Measurements from ENCODE around the gene SCN9A. TPM values are rescaled to one million over a fixed set of nuclear protein-coding genes. Genes with fewer than 3 reads are reported as not detected.

The SCN9A gene
- total and polyA plus RNA-seq, 2 donors (not counting 1 experiment from before 2014, with no cell fraction given) = not detected

- Histone ChIP-seq H3K4me2 (replicated peaks; ENCODE audit: low read depth, low read length, poor library complexity, severe bottlenecking) (no peak overlapping the region), H3K36me3 (replicated peaks in 1 of 2; ENCODE audit: control extremely low read depth in 1 of 2, control insufficient read depth in 1 of 2, extremely low read depth in 1 of 2, insufficient read depth in 2 of 2, low read length in 1 of 2) (no peaks in the 10 kb centered on the region), H3K27ac (ENCODE audit: low read length in 2 of 2) (no peak overlapping the region), H2AFZ (ENCODE audit: insufficient read depth, low read depth, low read length, poor library complexity, severe bottlenecking) (no peak overlapping the region), H3K4me3 (ENCODE audit: control extremely low read depth in 1 of 5, extremely low read depth in 1 of 5, insufficient read depth in 1 of 5, low read depth in 2 of 5, low read length in 4 of 5) (no peak overlapping the region), H3K27me3 (replicated peaks in 1 of 4; ENCODE audit: control extremely low read depth in 1 of 4, control insufficient read depth in 3 of 4, insufficient read depth in 4 of 4, low read length in 3 of 4) (no peaks in the 10 kb centered on the region), H4K20me1 (ENCODE audit: control insufficient read depth, insufficient read depth, low read length, poor library complexity, severe bottlenecking) (no peaks in the 10 kb centered on the region), H3K9ac (ENCODE audit: low read length) (no peak overlapping the region), H3K79me2 (ENCODE audit: control insufficient read depth, insufficient read depth, low read length) (no peaks in the 10 kb centered on the region), H3K9me3 (ENCODE audit: control extremely low read depth in 1 of 3, control insufficient read depth in 2 of 3, insufficient read depth in 1 of 3, low read length in 2 of 3) (no peaks in the 10 kb centered on the region), H3K4me1 (ENCODE audit: control insufficient read depth in 2 of 2, insufficient read depth in 2 of 2, low read length in 2 of 2) (no peaks in the 10 kb centered on the region)
- no peaks in the 10 kb centered on the region for H3K27me3 Mint-ChIP-seq
- H3K4me3 Mint-ChIP-seq = no peak overlapping the region
- TF ChIP-seq EZH2 (IDR thresholded peaks at IDR 0.05; ENCODE audit: borderline replicate concordance, insufficient read depth, low read depth, low read length, poor library complexity, severe bottlenecking) (no peak), CTCF (IDR thresholded peaks at IDR 0.05) (no peak)
- no peak overlapping the region for H3K27ac Mint-ChIP-seq
- DNase-seq = no peak
- no peak for ATAC-seq (ENCODE audit: low read depth)
- ChIA-PET CTCF (no interaction called here), POLR2A (no interaction called here)
- no CpG with 5 or more reads among the region's 3 CpGs for WGBS (ENCODE audit: insufficient coverage)
- no peaks in the 10 kb centered on the region for H3K4me1 Mint-ChIP-seq
- no peaks in the 10 kb centered on the region for H3K9me3 Mint-ChIP-seq (ENCODE audit: insufficient read depth)
- intact Hi-C loops (cut with micrococcal nuclease) = no loop called here
These were observed 73.7 kb downstream of the SCN9A start for GRCh38 chr2:166302036-166302435.

GRCh38 chr2:166297951-166298350 lies 77.8 kb downstream of the SCN9A start:
- Mint-ChIP-seq H3K27ac (no peak overlapping the region), H3K27me3 (no peaks in the 10 kb centered on the region), H3K9me3 (ENCODE audit: insufficient read depth) (no peaks in the 10 kb centered on the region), H3K4me3 (no peak overlapping the region), H3K4me1 (no peaks in the 10 kb centered on the region)
- Histone ChIP-seq H4K20me1 (ENCODE audit: control insufficient read depth, insufficient read depth, low read length, poor library complexity, severe bottlenecking) (no peaks in the 10 kb centered on the region), H3K4me2 (replicated peaks; ENCODE audit: low read depth, low read length, poor library complexity, severe bottlenecking) (no peak overlapping the region), H3K79me2 (ENCODE audit: control insufficient read depth, insufficient read depth, low read length) (no peaks in the 10 kb centered on the region), H3K27me3 (replicated peaks in 1 of 4; ENCODE audit: control extremely low read depth in 1 of 4, control insufficient read depth in 3 of 4, insufficient read depth in 4 of 4, low read length in 3 of 4) (no peaks in the 10 kb centered on the region), H3K4me1 (ENCODE audit: control insufficient read depth in 2 of 2, insufficient read depth in 2 of 2, low read length in 2 of 2) (no peaks in the 10 kb centered on the region), H3K9me3 (ENCODE audit: control extremely low read depth in 1 of 3, control insufficient read depth in 2 of 3, insufficient read depth in 1 of 3, low read length in 2 of 3) (no peaks in the 10 kb centered on the region), H3K9ac (ENCODE audit: low read length) (no peak overlapping the region), H3K27ac (ENCODE audit: low read length in 2 of 2) (no peak overlapping the region), H3K4me3 (ENCODE audit: control extremely low read depth in 1 of 5, extremely low read depth in 1 of 5, insufficient read depth in 1 of 5, low read depth in 2 of 5, low read length in 4 of 5) (no peak overlapping the region), H2AFZ (ENCODE audit: insufficient read depth, low read depth, low read length, poor library complexity, severe bottlenecking) (no peak overlapping the region), H3K36me3 (replicated peaks in 1 of 2; ENCODE audit: control extremely low read depth in 1 of 2, control insufficient read depth in 1 of 2, extremely low read depth in 1 of 2, insufficient read depth in 2 of 2, low read length in 1 of 2) (no peaks in the 10 kb centered on the region)
- ChIA-PET POLR2A (no interaction called here), CTCF (no interaction called here)
- no peak for DNase-seq
- 80% methylated on average over 1 of the region's 2 CpGs for WGBS (ENCODE audit: insufficient coverage)
- no peak for TF ChIP-seq EZH2 (IDR thresholded peaks at IDR 0.05; ENCODE audit: borderline replicate concordance, insufficient read depth, low read depth, low read length, poor library complexity, severe bottlenecking)
- TF ChIP-seq CTCF (IDR thresholded peaks at IDR 0.05) = no peak
- intact Hi-C loops (cut with micrococcal nuclease) = no loop called here
- ATAC-seq (ENCODE audit: low read depth) = no peak
